HG02973 (cell line): ENCODE results near the gene TTBK2.

ENCODE experiments used
- ATAC-seq: cut with Tn5 transposase; IDR thresholded peaks from one replicate; pipeline ENCODE4 v1.9.1; 2021; ENCODE audit warnings: moderate library complexity; ENCODE audit not compliant: unreplicated experiment

The TTBK2 gene

GRCh38 chr15:42729409-42729808 lies 191.2 kb downstream of the TTBK2 start:
- ATAC-seq: no peak

- no peak for ATAC-seq
Measured at GRCh38 chr15:42728972-42729371, 191.6 kb downstream of the TTBK2 start.

GRCh38 chr15:42728560-42728959 lies 192.0 kb downstream of the TTBK2 start:
- no peak for ATAC-seq

- ATAC-seq: no peak
Measured at GRCh38 chr15:42727750-42728381, 192.7 kb downstream of the TTBK2 start.

DNA sequence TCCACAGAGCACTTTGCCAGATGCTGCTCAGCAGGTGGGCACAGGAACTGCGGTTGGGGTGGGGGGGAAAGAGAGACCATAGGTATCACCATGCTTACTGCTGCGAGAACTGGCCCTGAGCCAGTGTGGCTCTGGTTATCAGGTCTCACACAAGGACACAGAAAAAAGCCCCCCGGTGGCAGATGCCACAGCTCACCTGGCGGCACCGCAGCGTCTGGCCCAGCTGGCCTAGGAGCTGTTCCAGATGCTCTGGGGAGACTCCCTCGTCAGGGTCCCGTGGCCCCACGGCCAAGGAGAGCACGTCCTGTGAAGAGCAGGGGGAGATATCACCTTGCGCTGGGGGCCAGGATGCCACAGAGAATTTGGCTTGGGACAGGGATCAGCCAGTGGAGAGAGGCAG lies 194.5 kb downstream of the TTBK2 start:
- no peak for ATAC-seq

DNA sequence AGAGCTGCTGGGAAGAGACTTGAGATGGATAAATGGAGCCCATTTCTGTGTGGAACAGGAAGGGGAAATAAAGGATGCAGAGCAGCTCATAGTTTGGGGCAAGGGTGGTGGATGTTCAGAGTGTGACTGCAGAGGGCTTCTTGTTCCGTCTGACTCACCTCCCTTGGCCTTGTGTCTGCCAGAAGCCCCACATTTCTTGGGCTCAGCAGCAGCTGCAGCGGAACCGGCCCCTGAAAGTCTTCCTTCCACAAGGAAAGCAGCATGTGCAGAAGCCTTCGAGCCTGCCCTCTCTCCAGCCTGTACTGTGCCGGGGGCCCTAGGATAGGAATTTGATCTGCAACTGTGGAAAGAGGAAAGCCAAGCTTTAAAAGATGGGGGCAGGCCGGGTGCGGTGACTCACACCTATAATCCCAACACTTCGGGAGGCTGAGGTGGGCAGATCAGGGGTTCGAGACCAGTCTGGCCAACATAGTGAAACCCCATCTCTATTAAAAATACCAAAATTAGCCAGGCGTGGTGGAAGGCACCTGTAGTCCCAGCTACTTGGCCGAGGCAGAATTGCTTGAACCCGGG lies 195.2 kb downstream of the TTBK2 start:
- ATAC-seq: no peak

DNA sequence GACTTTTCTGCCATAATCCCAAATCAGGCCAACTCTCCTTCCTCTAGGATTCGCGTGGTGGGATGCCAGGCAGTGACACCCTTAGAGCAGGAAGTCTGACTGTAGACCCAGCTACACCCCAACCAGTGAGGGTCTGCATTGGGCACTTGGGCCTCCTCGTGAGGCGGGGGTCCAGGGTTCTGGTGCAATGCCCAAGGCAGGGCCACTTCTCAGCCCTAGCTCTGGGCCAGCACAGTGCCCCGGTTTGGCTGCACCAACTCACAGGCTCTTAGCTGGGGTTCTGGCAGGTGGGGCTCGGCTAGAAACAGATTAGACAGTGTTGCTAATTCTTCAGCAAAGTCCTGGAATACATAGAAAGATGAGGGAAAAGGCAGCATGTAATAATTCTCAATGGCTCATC lies 196.3 kb downstream of the TTBK2 start:
- no peak for ATAC-seq

GRCh38 chr15:42723068-42723467 lies 197.5 kb downstream of the TTBK2 start:
- ATAC-seq: no peak

GRCh38 chr15:42721916-42722315 lies 198.7 kb downstream of the TTBK2 start:
- no peak for ATAC-seq

DNA sequence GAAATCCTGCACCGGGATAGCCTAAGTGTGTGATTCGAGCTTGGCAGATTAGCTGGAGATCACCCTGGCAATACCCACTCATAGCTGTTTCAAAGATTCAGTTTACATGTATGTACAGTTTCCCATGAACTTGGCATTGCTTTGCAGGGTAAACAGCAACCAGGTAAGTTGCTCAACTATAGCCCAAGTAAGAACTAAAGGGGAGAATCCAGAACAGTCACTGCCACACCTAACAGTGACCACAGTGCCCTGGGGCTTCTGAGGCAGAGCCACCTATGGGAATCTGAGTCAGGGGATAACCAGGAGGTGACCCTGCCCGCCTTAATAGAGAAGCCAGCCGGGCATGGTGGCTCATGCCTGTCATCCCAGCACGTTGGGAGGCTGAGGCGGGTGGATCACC lies 199.6 kb downstream of the TTBK2 start:
- no peak for ATAC-seq

DNA sequence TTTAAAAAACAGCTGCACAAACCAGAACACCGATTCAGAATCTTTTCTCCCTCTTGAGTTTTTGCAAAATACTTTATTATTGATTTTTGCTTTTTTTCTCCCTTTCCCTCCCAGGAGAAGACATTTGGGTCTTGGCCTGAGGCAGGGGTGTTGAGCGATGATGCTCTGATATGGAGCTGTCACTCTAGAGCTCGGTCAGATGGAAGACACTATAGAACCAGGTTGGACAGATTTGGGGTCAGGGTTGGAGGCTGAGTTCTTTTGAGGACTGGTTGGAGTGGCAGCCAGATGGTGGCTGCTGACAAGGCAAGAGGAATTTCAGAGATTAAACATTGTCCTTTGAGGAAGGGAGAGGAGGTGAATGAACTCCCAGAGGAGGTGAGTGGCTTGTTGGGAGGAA lies 200.5 kb downstream of the TTBK2 start:
- no peak for ATAC-seq

GRCh38 chr15:42719043-42719442 lies 201.5 kb downstream of the TTBK2 start:
- no peak for ATAC-seq

GRCh38 chr15:42716626-42717025 lies 204.0 kb downstream of the TTBK2 start:
- ATAC-seq: no peak

DNA sequence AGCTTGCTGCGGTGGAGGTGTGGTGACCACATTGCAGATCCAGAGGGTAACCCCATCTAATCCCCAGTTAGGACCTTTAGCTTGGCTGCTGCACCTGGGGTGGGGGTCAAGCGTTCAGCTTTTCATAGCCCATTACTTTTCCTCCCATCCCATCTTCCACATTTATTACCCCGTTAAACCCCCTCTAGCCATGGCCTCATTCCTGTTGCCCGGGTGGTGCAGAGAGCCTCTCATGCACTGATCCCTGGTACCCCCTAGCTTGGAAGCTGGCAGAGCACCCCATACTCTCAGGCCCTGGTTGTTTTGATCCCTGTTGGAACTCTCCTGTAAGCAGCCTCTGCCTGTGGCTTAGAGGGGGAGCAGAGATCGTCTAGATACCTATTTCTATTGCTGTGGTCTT lies 204.5 kb downstream of the TTBK2 start:
- no peak for ATAC-seq

GRCh38 chr15:42712584-42712983 lies 208.0 kb downstream of the TTBK2 start:
- ATAC-seq: no peak

GRCh38 chr15:42711746-42712145 lies 208.8 kb downstream of the TTBK2 start:
- no peak for ATAC-seq

- ATAC-seq: no peak
Measured at GRCh38 chr15:42710662-42711061, 209.9 kb downstream of the TTBK2 start.

DNA sequence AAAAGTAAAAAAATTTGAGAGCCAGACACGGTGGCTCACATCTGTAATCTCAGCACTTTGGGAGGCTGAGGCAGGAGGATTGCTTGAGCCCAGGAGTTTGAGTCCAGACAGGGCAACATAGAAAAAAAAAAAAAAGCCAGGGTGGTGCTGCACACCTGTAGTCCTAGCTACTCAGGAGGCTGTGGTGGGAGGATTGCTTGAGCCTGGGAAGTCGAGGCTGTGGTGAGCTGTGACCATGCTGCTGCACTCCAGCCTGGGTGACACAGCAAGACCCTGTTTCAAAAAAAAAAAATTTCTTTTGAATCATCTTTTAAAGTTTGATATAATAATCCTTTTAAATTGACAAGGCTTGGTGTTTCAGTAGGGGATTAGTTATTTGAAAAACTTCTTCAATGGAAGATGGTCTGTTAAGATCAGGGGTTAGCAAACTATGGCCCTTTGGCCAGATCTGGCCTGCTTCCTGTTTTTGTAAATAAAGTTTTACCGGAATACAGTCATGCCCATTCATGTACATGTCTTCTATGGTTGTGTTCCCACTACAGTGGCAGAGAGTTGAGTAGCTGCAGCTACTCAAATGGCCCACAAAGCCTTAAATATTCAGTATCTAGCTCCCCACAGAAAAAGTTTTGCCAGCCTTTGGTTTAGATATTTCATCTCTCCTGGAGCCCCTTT lies 212.6 kb downstream of the TTBK2 start:
- ATAC-seq: no peak

- no peak for ATAC-seq
Measured at GRCh38 chr15:42707068-42707467, 213.5 kb downstream of the TTBK2 start.

GRCh38 chr15:42705336-42705735 lies 215.2 kb downstream of the TTBK2 start:
- ATAC-seq: no peak

- no peak for ATAC-seq
Measured at GRCh38 chr15:42704492-42704926, 216.1 kb downstream of the TTBK2 start.

DNA sequence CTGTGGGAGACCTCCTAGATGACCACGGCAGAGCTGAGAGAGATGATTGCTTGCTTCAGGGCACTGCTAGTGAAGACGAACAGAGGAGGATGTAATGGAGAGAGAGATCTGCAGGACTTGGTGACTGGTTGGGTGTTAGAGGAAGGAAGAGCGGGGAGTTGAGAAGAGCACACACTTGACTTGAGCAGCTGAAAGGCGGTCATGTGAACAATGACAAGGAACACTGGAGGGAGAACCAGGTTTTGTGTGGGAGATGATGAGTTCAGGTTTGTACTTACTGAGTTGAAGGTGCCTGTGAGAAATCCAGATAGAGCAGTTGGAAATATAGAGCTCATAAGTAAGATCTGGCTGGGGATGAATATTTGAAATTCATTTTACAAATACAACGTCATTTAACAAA lies 224.0 kb downstream of the TTBK2 start:
- no peak for ATAC-seq
